CD4-positive, alpha-beta T cell (primary cell): ENCODE results near the gene HYI. TPM values are rescaled to one million over a fixed set of nuclear protein-coding genes. Genes with fewer than 3 reads are reported as not detected.

Experiments
- ATAC-seq: fragments of 200-7000 bp; cut with Tn5 transposase; one replicate; pipeline ENCODE4 v1.10.0; 2022; ENCODE audit warnings: mild to moderate bottlenecking; ENCODE audit not compliant: poor library complexity
- CTCF ChIA-PET: fragments of 350-600 bp; sonication (Branson Sonifier 250); formaldehyde crosslinking; loops from one replicate; lab custom pipeline; 2021; ENCODE audit warnings: antibody characterized with exemption, inconsistent platforms; lab: Charles Lee
- POLR2A ChIA-PET: fragments of 350-600 bp; sonication (Branson Sonifier 250); formaldehyde crosslinking; loops from one replicate; lab custom pipeline; 2021; ENCODE audit warnings: antibody characterized with exemption, inconsistent platforms; lab: Charles Lee
- DNase-seq, 14 experiments: peaks; one replicate each; pipeline ENCODE4 v3.0.0-alpha.2; 2013 to 2020; ENCODE audit warnings: mixed read lengths in 2 of 14
- H3K27ac ChIP-seq, 2 donors: one replicate each; pipeline versions ENCODE4 v1.5.1 to v1.7.0; 2013; ENCODE audit warnings: low read length in 2 of 2, low read depth in 1 of 2, mild to moderate bottlenecking in 1 of 2
- H3K27me3 ChIP-seq, 2 experiments: 1 replicate in 1 of 2; 2 replicates in 1 of 2; pipeline versions ENCODE4 v1.6.1 to v1.7.0; 2013; ENCODE audit warnings: low read length in 2 of 2, control low read depth in 1 of 2, mild to moderate bottlenecking in 1 of 2, moderate library complexity in 1 of 2; ENCODE audit not compliant: insufficient read depth in 2 of 2, control insufficient read depth in 1 of 2
- H3K36me3 ChIP-seq: one replicate; pipeline ENCODE4 v1.6.1; 2013; ENCODE audit warnings: low read length, control low read depth; ENCODE audit not compliant: insufficient read depth
- H3K4me1 ChIP-seq: one replicate; pipeline ENCODE4 v1.6.1; 2013; ENCODE audit warnings: low read length, control low read depth; ENCODE audit not compliant: insufficient read depth
- H3K4me3 ChIP-seq: one replicate; pipeline ENCODE4 v1.5.1; 2013; ENCODE audit warnings: mild to moderate bottlenecking, low read length, moderate library complexity
- H3K9me3 ChIP-seq, 2 experiments: 1 replicate in 1 of 2; 2 replicates in 1 of 2; pipeline versions ENCODE4 v1.6.1 to v1.7.0; 2013; ENCODE audit warnings: low read length in 2 of 2, mild to moderate bottlenecking in 2 of 2, control low read depth in 1 of 2, moderate library complexity in 1 of 2; ENCODE audit not compliant: control insufficient read depth in 1 of 2, insufficient read depth in 1 of 2
- H3K27ac Mint-ChIP-seq: one replicate; pipeline ENCODE4 v1.8.0; 2020; ENCODE audit warnings: mixed read lengths
- H3K27me3 Mint-ChIP-seq: one replicate; pipeline ENCODE4 v1.8.0; 2021; ENCODE audit warnings: mixed read lengths
- H3K36me3 Mint-ChIP-seq: one replicate; pipeline ENCODE4 v1.8.0; 2021; ENCODE audit warnings: low read depth, mixed read lengths
- H3K4me1 Mint-ChIP-seq: one replicate; pipeline ENCODE4 v1.8.0; 2021; ENCODE audit warnings: low read depth, mixed read lengths
- H3K4me3 Mint-ChIP-seq: one replicate; pipeline ENCODE4 v1.8.0; 2020; ENCODE audit warnings: mild to moderate bottlenecking, mixed read lengths
- H3K9me3 Mint-ChIP-seq: one replicate; pipeline ENCODE4 v1.8.0; 2020; ENCODE audit warnings: mixed read lengths
- CTCF ChIP-seq: fragments of 200-600 bp; IDR thresholded peaks from one replicate; pipeline ENCODE4 v1.8.0; 2022; ENCODE audit warnings: antibody characterized with exemption, mild to moderate bottlenecking
- intact Hi-C, 2 experiments: fragments of 100-400 bp; cut with DNase I in 1 of 2; cut with micrococcal nuclease in 1 of 2; formaldehyde crosslinking; loops; one replicate each; pipeline versions ENCODE4 v1.15.1 to v1.9.0; 2023 to 2025; cut with DNase I, micrococcal nuclease
- total RNA-seq, 174 experiments: library from RNA in 2 of 174; stranded (reverse) in 2 of 174; gene quantifications; one replicate each; pipeline ENCODE4 v1.2.3 and lab custom pipeline; 2021 to 2026

Gene HYI
- total RNA-seq, 2 experiments from 2014 or later: 26.1 to 31.6 TPM

GRCh38 chr1:43410571-43410970, 43.2 kb downstream of the HYI start:
- H3K4me1 Mint-ChIP-seq: peaks cover 5% of the 10 kb centered on the region
- no peak overlapping the region for H3K4me3 Mint-ChIP-seq
- H3K9me3 ChIP-seq: no peaks in the 10 kb centered on the region
- H3K36me3 ChIP-seq: peaks cover 46% of the 10 kb centered on the region
- H3K4me1 ChIP-seq: no peaks in the 10 kb centered on the region
- no peaks in the 10 kb centered on the region for H3K27me3 Mint-ChIP-seq
- H3K36me3 Mint-ChIP-seq: peaks cover 54% of the 10 kb centered on the region
- intact Hi-C loops: no loop called here
- ATAC-seq: no peak
- CTCF ChIA-PET: no interaction called here
- no peak for DNase-seq
- no peak overlapping the region for H3K27ac Mint-ChIP-seq
- H3K27ac ChIP-seq: no peak overlapping the region
- no peaks in the 10 kb centered on the region for H3K9me3 Mint-ChIP-seq
- POLR2A ChIA-PET: no interaction called here
- no peak for TF ChIP-seq CTCF
- H3K4me3 ChIP-seq: no peak overlapping the region
- H3K27me3 ChIP-seq: no peaks in the 10 kb centered on the region

- Histone ChIP-seq H3K36me3 (peaks cover 62% of the 10 kb centered on the region), H3K4me3 (no peak overlapping the region), H3K9me3 (no peaks in the 10 kb centered on the region), H3K27me3 (no peaks in the 10 kb centered on the region), H3K27ac (no peak overlapping the region), H3K4me1 (no peaks in the 10 kb centered on the region)
- ChIA-PET POLR2A (no interaction called here), CTCF (interaction anchor here (0.6 kb wide), 1 partner anchor 29 kb away, joined by 5 read pairs; no protein-coding TSS in a partner anchor)
- no peak for TF ChIP-seq CTCF
- Mint-ChIP-seq H3K27ac (no peak overlapping the region), H3K4me3 (no peak overlapping the region), H3K36me3 (peaks cover 84% of the 10 kb centered on the region), H3K9me3 (no peaks in the 10 kb centered on the region), H3K4me1 (peaks cover 5% of the 10 kb centered on the region), H3K27me3 (no peaks in the 10 kb centered on the region)
- DNase-seq: no peak
- intact Hi-C loops: no loop called here
- no peak for ATAC-seq
Measured at GRCh38 chr1:43405876-43406234, 47.9 kb downstream of the HYI start.

- H3K4me1 Mint-ChIP-seq: peaks cover 5% of the 10 kb centered on the region
- intact Hi-C loops: no loop called here
- H3K4me3 ChIP-seq: no peak overlapping the region
- H3K36me3 Mint-ChIP-seq: peaks cover 80% of the 10 kb centered on the region
- H3K9me3 Mint-ChIP-seq: no peaks in the 10 kb centered on the region
- no peak overlapping the region for H3K27ac ChIP-seq
- no peaks in the 10 kb centered on the region for H3K9me3 ChIP-seq
- TF ChIP-seq CTCF: no peak
- no peak overlapping the region for H3K4me3 Mint-ChIP-seq
- H3K27me3 Mint-ChIP-seq: no peaks in the 10 kb centered on the region
- DNase-seq (no peak), ATAC-seq (no peak)
- CTCF ChIA-PET: no interaction called here
- no peak overlapping the region for H3K27ac Mint-ChIP-seq
- H3K4me1 ChIP-seq: no peaks in the 10 kb centered on the region
- peaks cover 61% of the 10 kb centered on the region for H3K36me3 ChIP-seq
- H3K27me3 ChIP-seq: no peaks in the 10 kb centered on the region
- POLR2A ChIA-PET: no interaction called here
Measured at GRCh38 chr1:43405219-43405875, 48.4 kb downstream of the HYI start.
